Muscle of leg (tissue), 16 donors: ENCODE measurements around the gene ELMO2. TPM values are rescaled to one million over a fixed set of nuclear protein-coding genes. Genes with fewer than 3 reads are reported as not detected.

Experiments
- DNase-seq: peaks from one replicate; pipeline ENCODE4 v3.0.0; 2013
- H3K27ac ChIP-seq: one replicate; pipeline ENCODE4 v1.5.1; 2013; ENCODE audit warnings: mild to moderate bottlenecking, low read length, control low read depth
- H3K27me3 ChIP-seq: one replicate; pipeline ENCODE4 v1.6.1; 2013; ENCODE audit warnings: low read length; ENCODE audit not compliant: control insufficient read depth, insufficient read depth
- H3K36me3 ChIP-seq: one replicate; pipeline ENCODE4 v1.6.1; 2013; ENCODE audit warnings: low read length; ENCODE audit not compliant: control insufficient read depth, insufficient read depth
- H3K4me1 ChIP-seq: one replicate; pipeline ENCODE4 v1.6.1; 2013; ENCODE audit warnings: low read length; ENCODE audit not compliant: control insufficient read depth, insufficient read depth
- H3K4me3 ChIP-seq: one replicate; pipeline ENCODE4 v1.5.1; 2013; ENCODE audit warnings: low read length, control low read depth
- H3K9me3 ChIP-seq: replicated peaks from 2 replicates; pipeline ENCODE4 v1.6.1; 2013; ENCODE audit warnings: low read depth, low read length; ENCODE audit not compliant: control insufficient read depth
- WGBS: methylation state at CpG from one replicate; pipeline ENCODE4 v1.1.5; 2013; ENCODE audit warnings: missing lambda C conversion rate; ENCODE audit not compliant: insufficient coverage; 5-methylcytosine and 5-hydroxymethylcytosine counted together
- long read RNA-seq, 11 donors: transcript quantifications; one replicate each; lab custom pipeline, GENCODE V29; 2026
- polyA plus RNA-seq, 8 donors: library from polyadenylated mRNA; unstranded; fragments of 120-200 nt; gene quantifications; one replicate each; pipeline versions ENCODE4 v1.2.1 to v1.2.3, GENCODE V29; 2013; ENCODE audit warnings: inconsistent platforms in 1 of 8, low replicate concordance in 1 of 8; ENCODE audit not compliant: insufficient read length in 8 of 8, insufficient read depth in 1 of 8
- total RNA-seq: library from RNA; stranded (reverse); fragments of 120-200 nt; gene quantifications from one replicate; pipeline ENCODE4 v1.2.4, GENCODE V29; 2013

Gene ELMO2, protein sequence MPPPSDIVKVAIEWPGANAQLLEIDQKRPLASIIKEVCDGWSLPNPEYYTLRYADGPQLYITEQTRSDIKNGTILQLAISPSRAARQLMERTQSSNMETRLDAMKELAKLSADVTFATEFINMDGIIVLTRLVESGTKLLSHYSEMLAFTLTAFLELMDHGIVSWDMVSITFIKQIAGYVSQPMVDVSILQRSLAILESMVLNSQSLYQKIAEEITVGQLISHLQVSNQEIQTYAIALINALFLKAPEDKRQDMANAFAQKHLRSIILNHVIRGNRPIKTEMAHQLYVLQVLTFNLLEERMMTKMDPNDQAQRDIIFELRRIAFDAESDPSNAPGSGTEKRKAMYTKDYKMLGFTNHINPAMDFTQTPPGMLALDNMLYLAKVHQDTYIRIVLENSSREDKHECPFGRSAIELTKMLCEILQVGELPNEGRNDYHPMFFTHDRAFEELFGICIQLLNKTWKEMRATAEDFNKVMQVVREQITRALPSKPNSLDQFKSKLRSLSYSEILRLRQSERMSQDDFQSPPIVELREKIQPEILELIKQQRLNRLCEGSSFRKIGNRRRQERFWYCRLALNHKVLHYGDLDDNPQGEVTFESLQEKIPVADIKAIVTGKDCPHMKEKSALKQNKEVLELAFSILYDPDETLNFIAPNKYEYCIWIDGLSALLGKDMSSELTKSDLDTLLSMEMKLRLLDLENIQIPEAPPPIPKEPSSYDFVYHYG
- 30.1 TPM for total RNA-seq
- 10 to 100 TPM; 35.0 to 47.6 (median 40.7) TPM for polyA plus RNA-seq
- long read RNA-seq, donor 1 = 0 reads
- long read RNA-seq, donor 2, partial matches to known transcripts = 0 of 1 reads
- long read RNA-seq, donor 2, other reads (novel, unspliced or antisense) = 0 of 1 reads
- long read RNA-seq, donor 3, partial matches to known transcripts = 0 of 1 reads
- long read RNA-seq, donor 3, other reads (novel, unspliced or antisense) = 0 of 1 reads
- long read RNA-seq, donor 4, partial matches to known transcripts = 0 of 3 reads
- long read RNA-seq, donor 4, other reads (novel, unspliced or antisense) = 0 of 3 reads
- long read RNA-seq, donor 5, partial matches to known transcripts = 0 of 6 reads
- long read RNA-seq, donor 5, other reads (novel, unspliced or antisense) = 0 of 6 reads
- long read RNA-seq, donor 6, partial matches to known transcripts = 0 of 3 reads
- long read RNA-seq, donor 6, other reads (novel, unspliced or antisense) = 0 of 3 reads
- long read RNA-seq, donor 7, partial matches to known transcripts = 0 of 3 reads
- long read RNA-seq, donor 7, other reads (novel, unspliced or antisense) = 0 of 3 reads
- long read RNA-seq, donor 8 = 0 reads
- long read RNA-seq, donor 9 = 0 reads
- long read RNA-seq, donor 10, partial matches to known transcripts = 0 of 1 reads
- long read RNA-seq, donor 10, other reads (novel, unspliced or antisense) = 0 of 1 reads
- long read RNA-seq, donor 11, partial matches to known transcripts = 0 of 4 reads
- long read RNA-seq, donor 11, other reads (novel, unspliced or antisense) = 0 of 4 reads

- peaks cover 7% of the 10 kb centered on the region for H3K36me3 ChIP-seq
- under 1% methylated on average over 53 of the region's 60 CpGs for WGBS
- H3K4me1 ChIP-seq = peaks cover 30% of the 10 kb centered on the region
- peak within 1 kb of the TSS; percentile 87 for H3K4me3 ChIP-seq
- no peaks in the 10 kb centered on the region for H3K9me3 ChIP-seq
- peak within 1 kb of the TSS; percentile 94 for H3K27ac ChIP-seq
- peak; percentile 99 for DNase-seq
- no peaks in the 10 kb centered on the region for H3K27me3 ChIP-seq
Measured at GRCh38 chr20:46406200-46406985, at the start of gene ELMO2. Gene ELMO2, minus strand, starts transcription at chr20:46406615. Its CDS starts 12,133 bp downstream, at chr20:46394482.

GRCh38 chr20:46455729-46456128 is 49.3 kb upstream of the ELMO2 start:
- WGBS = no CpG with 5 or more reads among the region's 2 CpGs
- H3K9me3 ChIP-seq = no peaks in the 10 kb centered on the region
- no peak for DNase-seq
- no peak overlapping the region for H3K4me3 ChIP-seq
- peaks cover 4% of the 10 kb centered on the region for H3K4me1 ChIP-seq
- no peak overlapping the region for H3K27ac ChIP-seq
- H3K36me3 ChIP-seq = no peaks in the 10 kb centered on the region
- H3K27me3 ChIP-seq = peaks cover 8% of the 10 kb centered on the region

DNA sequence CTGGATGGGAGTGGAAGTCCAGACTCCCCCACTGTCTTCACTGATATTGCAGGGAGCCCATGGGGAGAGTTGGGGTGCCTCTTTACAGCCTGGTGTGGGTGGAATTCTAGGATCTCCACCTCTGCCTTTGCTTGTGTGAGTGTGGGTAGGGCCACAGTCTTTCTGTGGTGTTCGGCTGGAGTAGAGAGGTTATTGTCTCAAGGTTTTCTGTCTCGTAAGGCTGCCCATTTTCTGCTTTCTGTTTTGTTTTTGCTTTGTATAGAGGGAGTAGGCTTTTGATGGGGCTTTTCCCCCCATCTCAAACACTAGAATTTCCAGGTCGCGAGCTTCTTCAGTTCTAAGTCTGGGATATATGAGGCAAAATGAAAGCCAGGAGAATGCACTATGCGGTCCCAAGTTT is 40.4 kb upstream of the ELMO2 start:
- Histone ChIP-seq H3K27ac (no peak overlapping the region), H3K4me3 (no peak overlapping the region), H3K9me3 (no peaks in the 10 kb centered on the region), H3K27me3 (peaks cover 4% of the 10 kb centered on the region), H3K4me1 (no peaks in the 10 kb centered on the region), H3K36me3 (no peaks in the 10 kb centered on the region)
- no CpG with 5 or more reads among the region's 5 CpGs for WGBS
- no peak for DNase-seq

GRCh38 chr20:46439837-46440236 is 33.4 kb upstream of the ELMO2 start:
- 83% methylated on average over 1 of the region's 4 CpGs for WGBS
- Histone ChIP-seq H3K27ac (no peak overlapping the region), H3K36me3 (no peaks in the 10 kb centered on the region), H3K4me3 (no peak overlapping the region), H3K27me3 (peaks cover 2% of the 10 kb centered on the region), H3K9me3 (no peaks in the 10 kb centered on the region), H3K4me1 (no peaks in the 10 kb centered on the region)
- DNase-seq = no peak

GRCh38 chr20:46438156-46438750 is 31.8 kb upstream of the ELMO2 start:
- Histone ChIP-seq H3K4me3 (no peak overlapping the region), H3K27ac (no peak overlapping the region), H3K36me3 (no peaks in the 10 kb centered on the region), H3K27me3 (peaks cover 3% of the 10 kb centered on the region), H3K4me1 (no peaks in the 10 kb centered on the region), H3K9me3 (no peaks in the 10 kb centered on the region)
- DNase-seq = peak; percentile 39
- 66% methylated on average over 3 of the region's 4 CpGs for WGBS

DNA sequence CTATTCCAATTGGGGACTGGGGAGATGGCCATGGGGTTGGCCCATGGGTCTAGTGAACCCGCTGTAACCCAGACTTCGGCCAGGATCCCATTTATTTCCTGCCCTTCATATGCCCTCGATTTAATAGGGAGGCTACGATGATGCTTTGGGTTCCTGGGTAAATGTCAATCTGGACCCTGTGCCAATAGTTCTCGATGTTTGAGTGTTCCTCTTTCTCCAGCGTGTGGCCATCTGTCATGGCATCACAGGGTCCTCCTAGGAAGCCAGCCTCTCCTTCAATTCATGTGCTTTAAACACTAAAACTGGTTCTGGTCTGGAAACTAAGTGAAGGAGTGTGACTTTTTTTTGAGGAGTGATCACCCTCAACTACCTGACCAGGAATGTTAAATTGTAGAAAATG is 28.7 kb upstream of the ELMO2 start:
- no peak overlapping the region for H3K27ac ChIP-seq
- H3K4me3 ChIP-seq = no peak overlapping the region
- H3K9me3 ChIP-seq = no peaks in the 10 kb centered on the region
- DNase-seq = no peak
- H3K27me3 ChIP-seq = peaks cover 12% of the 10 kb centered on the region
- no peaks in the 10 kb centered on the region for H3K4me1 ChIP-seq
- H3K36me3 ChIP-seq = no peaks in the 10 kb centered on the region
- WGBS = 90% methylated on average over 4 of the region's 6 CpGs

GRCh38 chr20:46434597-46434996 is 28.2 kb upstream of the ELMO2 start:
- Histone ChIP-seq H3K27ac (no peak overlapping the region), H3K4me3 (no peak overlapping the region), H3K9me3 (no peaks in the 10 kb centered on the region), H3K4me1 (no peaks in the 10 kb centered on the region), H3K36me3 (no peaks in the 10 kb centered on the region), H3K27me3 (peaks cover 12% of the 10 kb centered on the region)
- no peak for DNase-seq

- H3K4me1 ChIP-seq = no peaks in the 10 kb centered on the region
- no peak overlapping the region for H3K27ac ChIP-seq
- WGBS = 90% methylated on average over 5 of the region's 8 CpGs
- no peaks in the 10 kb centered on the region for H3K36me3 ChIP-seq
- no peaks in the 10 kb centered on the region for H3K9me3 ChIP-seq
- no peak overlapping the region for H3K4me3 ChIP-seq
- DNase-seq = no peak
- H3K27me3 ChIP-seq = peaks cover 12% of the 10 kb centered on the region
Measured at GRCh38 chr20:46433051-46433450, 26.6 kb upstream of the ELMO2 start.
